HG02798 (cell line): ENCODE measurements around the gene KIAA1755.
"Not testable (repeated sequence)": the region's sequence is repeated elsewhere in the genome, so short reads cannot be mapped to it uniquely, and the experiment has no call there.

Experiments used
- ATAC-seq: cut with Tn5 transposase; IDR thresholded peaks from one replicate; pipeline ENCODE4 v1.9.1; 2021; ENCODE audit warnings: mild to moderate bottlenecking; ENCODE audit not compliant: unreplicated experiment, poor library complexity

KIAA1755 gene

GRCh38 chr20:38293491-38294065 lies 33.0 kb upstream of the KIAA1755 start:
- ATAC-seq: no peak

GRCh38 chr20:38291966-38292365 lies 31.4 kb upstream of the KIAA1755 start:
- no peak for ATAC-seq

- ATAC-seq: no peak
These were observed 30.6 kb upstream of the KIAA1755 start for GRCh38 chr20:38290829-38291814.

GRCh38 chr20:38286586-38287531 lies 26.3 kb upstream of the KIAA1755 start:
- no peak for ATAC-seq

GRCh38 chr20:38284893-38285444 lies 24.4 kb upstream of the KIAA1755 start:
- ATAC-seq: no peak

GRCh38 chr20:38284066-38284650 lies 23.6 kb upstream of the KIAA1755 start:
- ATAC-seq: not testable (repeated sequence)

GRCh38 chr20:38283236-38283635 lies 22.7 kb upstream of the KIAA1755 start:
- ATAC-seq: no peak

GRCh38 chr20:38281176-38281915 lies 20.8 kb upstream of the KIAA1755 start:
- ATAC-seq: not testable (repeated sequence)

- no peak for ATAC-seq
These were observed 18.2 kb upstream of the KIAA1755 start for GRCh38 chr20:38278763-38279162.

- no peak for ATAC-seq
These were observed 17.6 kb upstream of the KIAA1755 start for GRCh38 chr20:38278131-38278530.

- ATAC-seq: no peak
These were observed 17.2 kb upstream of the KIAA1755 start for GRCh38 chr20:38277691-38278090.

GRCh38 chr20:38277285-38277684 lies 16.8 kb upstream of the KIAA1755 start:
- ATAC-seq: no peak

GRCh38 chr20:38275815-38276550 lies 15.4 kb upstream of the KIAA1755 start:
- no peak for ATAC-seq

GRCh38 chr20:38272961-38273360 lies 12.4 kb upstream of the KIAA1755 start:
- ATAC-seq: no peak

GRCh38 chr20:38272398-38272797 lies 11.9 kb upstream of the KIAA1755 start:
- ATAC-seq: no peak

- no peak for ATAC-seq
These were observed 11.1 kb upstream of the KIAA1755 start for GRCh38 chr20:38271608-38272120.

GRCh38 chr20:38270869-38271605 lies 10.5 kb upstream of the KIAA1755 start:
- no peak for ATAC-seq

GRCh38 chr20:38269715-38270114 lies 9.2 kb upstream of the KIAA1755 start:
- ATAC-seq: no peak
